ENCODE measurements around the gene ACOX3. TPM values are rescaled to one million over a fixed set of nuclear protein-coding genes. Genes with fewer than 3 reads are reported as not detected.

Gene ACOX3
- total RNA-seq, 1 donor from 2014 or later = 44.1 TPM

GRCh38 chr4:8377103-8378075 is 63.1 kb downstream of the ACOX3 start:
- Mint-ChIP-seq H3K36me3 (ENCODE audit: low read depth, unreplicated experiment) (peaks cover 4% of the 10 kb centered on the region), H3K4me1 (ENCODE audit: unreplicated experiment) (no peaks in the 10 kb centered on the region), H3K27me3 (ENCODE audit: unreplicated experiment) (peaks cover 3% of the 10 kb centered on the region), H3K9me3 (ENCODE audit: unreplicated experiment) (no peaks in the 10 kb centered on the region), H3K27ac (ENCODE audit: unreplicated experiment) (no peak overlapping the region), H3K4me3 (ENCODE audit: unreplicated experiment) (no peak overlapping the region)
- DNase-seq (ENCODE audit: low spot score) = no peak
- no peak for TF ChIP-seq CTCF (IDR thresholded peaks at IDR 0.05; ENCODE audit: unreplicated experiment)

GRCh38 chr4:8376361-8377102 is 64.0 kb downstream of the ACOX3 start:
- Mint-ChIP-seq H3K9me3 (ENCODE audit: unreplicated experiment) (no peaks in the 10 kb centered on the region), H3K4me1 (ENCODE audit: unreplicated experiment) (no peaks in the 10 kb centered on the region), H3K27ac (ENCODE audit: unreplicated experiment) (no peak overlapping the region), H3K27me3 (ENCODE audit: unreplicated experiment) (peaks cover 3% of the 10 kb centered on the region), H3K36me3 (ENCODE audit: low read depth, unreplicated experiment) (peaks cover 3% of the 10 kb centered on the region), H3K4me3 (ENCODE audit: unreplicated experiment) (no peak overlapping the region)
- no peak for TF ChIP-seq CTCF (IDR thresholded peaks at IDR 0.05; ENCODE audit: unreplicated experiment)
- no peak for DNase-seq (ENCODE audit: low spot score)

GRCh38 chr4:8374851-8375649 is 65.5 kb downstream of the ACOX3 start:
- Mint-ChIP-seq H3K27me3 (ENCODE audit: unreplicated experiment) (peaks cover 3% of the 10 kb centered on the region), H3K4me3 (ENCODE audit: unreplicated experiment) (no peak overlapping the region), H3K27ac (ENCODE audit: unreplicated experiment) (no peak overlapping the region), H3K4me1 (ENCODE audit: unreplicated experiment) (no peaks in the 10 kb centered on the region), H3K9me3 (ENCODE audit: unreplicated experiment) (no peaks in the 10 kb centered on the region), H3K36me3 (ENCODE audit: low read depth, unreplicated experiment) (peaks cover 4% of the 10 kb centered on the region)
- TF ChIP-seq CTCF (IDR thresholded peaks at IDR 0.05; ENCODE audit: unreplicated experiment) = no peak
- DNase-seq (ENCODE audit: low spot score) = no peak

- H3K4me1 Mint-ChIP-seq (ENCODE audit: unreplicated experiment) = no peaks in the 10 kb centered on the region
- H3K9me3 Mint-ChIP-seq (ENCODE audit: unreplicated experiment) = no peaks in the 10 kb centered on the region
- H3K36me3 Mint-ChIP-seq (ENCODE audit: low read depth, unreplicated experiment) = peaks cover 4% of the 10 kb centered on the region
- no peak overlapping the region for H3K4me3 Mint-ChIP-seq (ENCODE audit: unreplicated experiment)
- DNase-seq (ENCODE audit: low spot score) = no peak
- TF ChIP-seq CTCF (IDR thresholded peaks at IDR 0.05; ENCODE audit: unreplicated experiment) = no peak
- H3K27ac Mint-ChIP-seq (ENCODE audit: unreplicated experiment) = no peak overlapping the region
- H3K27me3 Mint-ChIP-seq (ENCODE audit: unreplicated experiment) = peaks cover 5% of the 10 kb centered on the region
These were observed 66.5 kb downstream of the ACOX3 start for GRCh38 chr4:8373973-8374545.
